Endothelial cell of umbilical vein (primary cell): ENCODE results near the gene OR6C76. TPM values are rescaled to one million over a fixed set of nuclear protein-coding genes. Genes with fewer than 3 reads are reported as not detected.

ENCODE experiments used
- BruUV-seq: library from RNA; stranded (reverse); fragments of 400-500 nt; replicated peaks from 2 replicates; lab custom pipeline; 2021; lab: Mats Ljungman, UMichigan
- CTCF ChIA-PET: fragments of 300-600, 350-600 bp; sonication (Branson Sonifier 250); formaldehyde crosslinking; loops from one replicate; lab custom pipeline; 2021; ENCODE audit warnings: antibody characterized with exemption, inconsistent platforms; lab: Charles Lee
- POLR2A ChIA-PET: fragments of 300-600, 350-600 bp; sonication (Branson Sonifier 250); formaldehyde crosslinking; loops from one replicate; lab custom pipeline; 2021; ENCODE audit warnings: antibody characterized with exemption, inconsistent platforms; lab: Charles Lee
- DNase-seq: peaks from one replicate; pipeline ENCODE4 v3.0.0-alpha.2; 2011; ENCODE audit warnings: low read depth, low spot score
- FAIRE-seq: peaks from 2 replicates; lab custom pipeline; 2011; peaks lifted over from hg19 to GRCh38; lab: Jason Lieb, UNC
- H2AFZ ChIP-seq: 2 replicates; pipeline ENCODE4 v1.6.0; 2012; ENCODE audit warnings: low read depth, low read length, control low read depth, inconsistent platforms
- H3K27ac ChIP-seq: 2 replicates; pipeline ENCODE4 v1.5.1; 2011; ENCODE audit warnings: low read depth, mild to moderate bottlenecking, control low read depth, low read length, moderate library complexity; ENCODE audit not compliant: insufficient read depth
- H3K27me3 ChIP-seq, 2 experiments: 2 replicates each; pipeline versions ENCODE4 v1.6.0 to v1.6.1; 2011; ENCODE audit warnings: low read length in 2 of 2, mixed read lengths in 1 of 2; ENCODE audit not compliant: control insufficient read depth in 2 of 2, insufficient read depth in 2 of 2
- H3K36me3 ChIP-seq, 2 experiments: 2 replicates in 1 of 2; 3 replicates in 1 of 2; pipeline ENCODE4 v1.5.1; 2011; ENCODE audit warnings: low read length in 2 of 2, mild to moderate bottlenecking in 1 of 2, moderate library complexity in 1 of 2; ENCODE audit not compliant: control insufficient read depth in 2 of 2, insufficient read depth in 2 of 2; ENCODE audit errors: extremely low read depth in 1 of 2
- H3K4me1 ChIP-seq: 3 replicates; pipeline ENCODE4 v1.5.1; 2011; ENCODE audit warnings: mild to moderate bottlenecking, low read length; ENCODE audit not compliant: control insufficient read depth, insufficient read depth; ENCODE audit errors: extremely low read depth
- H3K4me2 ChIP-seq: 2 replicates; pipeline ENCODE4 v1.6.1; 2011; ENCODE audit warnings: low read length, control low read depth, mixed read lengths; ENCODE audit not compliant: insufficient read depth
- H3K4me3 ChIP-seq, 3 experiments: fragments of 200-600 bp in 1 of 3; sonication (generic), shearing (Covaris generic) in 1 of 3; replicated peaks in 1 of 3; 2 replicates each; pipeline ENCODE4 v1.5.1; 2011 to 2016; ENCODE audit warnings: control low read depth in 3 of 3, low read length in 3 of 3, mild to moderate bottlenecking in 2 of 3, inconsistent platforms in 1 of 3, low read depth in 1 of 3, moderate library complexity in 1 of 3; ENCODE audit not compliant: insufficient read depth in 1 of 3
- H3K79me2 ChIP-seq: 2 replicates; pipeline ENCODE4 v1.6.0; 2012; ENCODE audit warnings: low read length, inconsistent platforms; ENCODE audit not compliant: control insufficient read depth, insufficient read depth
- H3K9ac ChIP-seq: replicated peaks from 2 replicates; pipeline ENCODE3; 2011; ENCODE audit warnings: low read length, control low read depth; ENCODE audit not compliant: insufficient read depth; ENCODE audit errors: extremely low read depth
- H3K9me1 ChIP-seq: replicated peaks from 3 replicates; pipeline ENCODE4 v1.6.0; 2011; ENCODE audit warnings: mild to moderate bottlenecking, low read length; ENCODE audit not compliant: control insufficient read depth, insufficient read depth; ENCODE audit errors: extremely low read depth
- H3K9me3 ChIP-seq: replicated peaks from 2 replicates; pipeline ENCODE4 v1.5.1; 2012; ENCODE audit warnings: low read length, inconsistent platforms; ENCODE audit not compliant: control insufficient read depth, insufficient read depth
- H4K20me1 ChIP-seq: replicated peaks from 2 replicates; pipeline ENCODE3; 2011; ENCODE audit warnings: mild to moderate bottlenecking, low read length; ENCODE audit not compliant: control insufficient read depth, insufficient read depth; ENCODE audit errors: extremely low read depth
- CTCF ChIP-seq, 2 donors: IDR thresholded peaks; 1 replicate in 1 of 2; 2 replicates in 1 of 2; pipeline ENCODE4 v1.5.1; 2011; ENCODE audit warnings: low read length in 2 of 2, mild to moderate bottlenecking in 2 of 2, moderate library complexity in 2 of 2, control low read depth in 1 of 2, inconsistent platforms in 1 of 2, low read depth in 1 of 2; ENCODE audit not compliant: insufficient read depth in 1 of 2; ENCODE audit errors: extremely low read depth in 1 of 2
- EZH2 ChIP-seq: IDR thresholded peaks from 2 replicates; pipeline ENCODE4 v1.6.1; 2012; ENCODE audit warnings: borderline replicate concordance, low read depth, mild to moderate bottlenecking, moderate library complexity, low read length, inconsistent platforms; ENCODE audit not compliant: severe bottlenecking
- FOS ChIP-seq: IDR thresholded peaks from 2 replicates; pipeline ENCODE4 v1.6.1; 2011; ENCODE audit warnings: mild to moderate bottlenecking, low read length, moderate library complexity, borderline replicate concordance; ENCODE audit not compliant: insufficient read depth
- GATA2 ChIP-seq: IDR thresholded peaks from 2 replicates; pipeline ENCODE4 v1.7.0; 2011; ENCODE audit warnings: low read depth, mild to moderate bottlenecking, moderate library complexity, mixed read lengths, low read length; ENCODE audit not compliant: insufficient read length, insufficient read depth
- JUN ChIP-seq: IDR thresholded peaks from 2 replicates; pipeline ENCODE4 v1.6.1; 2011; ENCODE audit warnings: borderline replicate concordance, low read depth; ENCODE audit not compliant: insufficient read length, insufficient read depth
- MAX ChIP-seq: IDR thresholded peaks from 2 replicates; pipeline ENCODE4 v1.6.1; 2011; ENCODE audit not compliant: insufficient read depth, insufficient read length
- MYC ChIP-seq: IDR thresholded peaks from one replicate; pipeline ENCODE4 v1.6.1; 2011; ENCODE audit warnings: mild to moderate bottlenecking, low read depth, low read length
- POLR2A ChIP-seq: IDR thresholded peaks from 2 replicates; pipeline ENCODE4 v1.6.1; 2012; ENCODE audit warnings: low read depth, mild to moderate bottlenecking, control low read depth, low read length
- POLR2AphosphoS5 ChIP-seq: IDR thresholded peaks from 2 replicates; pipeline ENCODE4 v1.6.1; 2012; ENCODE audit warnings: low read depth, mild to moderate bottlenecking, control low read depth, low read length, moderate library complexity; ENCODE audit not compliant: insufficient read depth
- dilution Hi-C: fragments of 300-500 bp; cut with MboI; formaldehyde crosslinking; loops from one replicate; pipeline ENCODE4 v1.15.0; 2019; ENCODE audit warnings: low sequenced_read_pairs; ENCODE audit not compliant: extremely low pct_ligation_motif_present
- intact Hi-C: fragments of 100-400 bp; cut with micrococcal nuclease; formaldehyde crosslinking; loops from one replicate; pipeline ENCODE4 v1.10.0; 2022
- polyA plus RNA-seq, 4 experiments: library from polyadenylated mRNA; depleted of rRNA in 3 of 4; stranded (reverse) in 3 of 4; unstranded in 1 of 4; fragments of >200 nt; gene quantifications; 2 replicates each; pipeline versions ENCODE4 v1.2.1 to v1.2.3, GENCODE V29; 2011 to 2012; ENCODE audit warnings: missing spikeins in 1 of 4
- total RNA-seq: library from RNA; stranded (reverse); gene quantifications from 2 replicates; pipeline ENCODE4 v1.2.3, GENCODE V29; 2021

OR6C76 gene
- total and polyA plus RNA-seq, 2 donors (not counting 3 experiments of a cell fraction or from before 2014, with no cell fraction given) = not detected

GRCh38 chr12:55400229-55400628, 25.8 kb upstream of the OR6C76 start, which contains the start of gene OR6C65:
OR6C65 (plus strand) TSS chr12:55400529; CDS start chr12:55400529, 0 bp downstream.
- TF ChIP-seq GATA2 = no peak
- no peak for TF ChIP-seq POLR2AphosphoS5
- TF ChIP-seq JUN = no peak
- no peak for TF ChIP-seq CTCF (IDR thresholded peaks at IDR 0.05; ENCODE audit: extremely low read depth in 1 of 2, insufficient read depth in 1 of 2, low read depth in 1 of 2, low read length in 2 of 2)
- no peak for TF ChIP-seq MAX
- TF ChIP-seq POLR2A = no peak
- no peak for TF ChIP-seq EZH2
- TF ChIP-seq FOS = no peak
- TF ChIP-seq MYC = no peak
- H3K79me2 ChIP-seq = no peaks in the 10 kb centered on the region
- H3K4me1 ChIP-seq = no peaks in the 10 kb centered on the region
- H3K9me1 ChIP-seq = no peaks in the 10 kb centered on the region
- H2AFZ ChIP-seq = no peak within 1 kb of the TSS
- dilution Hi-C loops (no loop called here), intact Hi-C loops (no loop called here)
- no peak within 1 kb of the TSS for H3K4me3 ChIP-seq
- ChIA-PET CTCF (no interaction called here), POLR2A (no interaction called here)
- no peaks in the 10 kb centered on the region for H3K27me3 ChIP-seq
- no peaks in the 10 kb centered on the region for H3K36me3 ChIP-seq
- FAIRE-seq (no peak), DNase-seq (no peak)
- no peak within 1 kb of the TSS for H3K27ac ChIP-seq
- no TSS peak for BruUV-seq
- H3K9me3 ChIP-seq = no peaks in the 10 kb centered on the region
- H3K9ac ChIP-seq = no peak within 1 kb of the TSS
- H3K4me2 ChIP-seq = no peak within 1 kb of the TSS
- no peaks in the 10 kb centered on the region for H4K20me1 ChIP-seq
